Measurements from ENCODE around the gene FAM32A.

DNA sequence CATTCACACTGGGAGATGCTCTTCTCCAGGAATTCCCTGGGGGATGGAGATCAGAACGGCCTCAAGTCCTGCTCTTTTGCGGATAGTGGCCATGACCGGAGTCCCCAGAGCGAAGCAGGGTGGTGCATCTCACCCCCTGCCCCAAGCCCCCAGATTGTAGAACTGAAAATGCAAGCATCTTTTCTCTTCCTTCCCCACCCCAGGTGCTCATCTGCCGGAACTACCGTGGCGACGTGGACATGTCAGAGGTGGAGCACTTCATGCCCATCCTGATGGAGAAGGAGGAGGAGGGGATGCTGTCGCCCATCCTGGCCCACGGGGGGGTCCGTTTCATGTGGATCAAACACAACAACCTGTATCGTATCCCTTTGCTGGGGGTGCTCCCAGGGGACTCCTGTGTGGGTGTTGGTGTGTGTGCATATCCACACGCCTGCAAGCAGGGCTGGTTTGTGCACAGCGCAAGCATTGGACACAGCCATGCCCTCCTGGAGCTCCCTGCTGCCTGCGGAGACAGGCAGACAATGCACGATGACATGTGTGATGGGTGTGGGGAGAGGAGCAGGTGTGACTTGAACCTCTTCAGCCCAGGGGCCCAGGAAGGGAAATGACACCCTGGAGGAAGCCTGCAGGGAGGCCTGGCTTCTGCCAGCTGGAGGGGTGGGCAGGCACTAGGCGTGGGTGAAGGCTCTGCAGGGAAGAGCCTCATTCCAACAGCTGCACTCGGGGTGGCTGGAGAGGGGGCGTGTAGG, 18.2 kb downstream of the FAM32A start:
- TF ChIP-seq, protein P1, sequence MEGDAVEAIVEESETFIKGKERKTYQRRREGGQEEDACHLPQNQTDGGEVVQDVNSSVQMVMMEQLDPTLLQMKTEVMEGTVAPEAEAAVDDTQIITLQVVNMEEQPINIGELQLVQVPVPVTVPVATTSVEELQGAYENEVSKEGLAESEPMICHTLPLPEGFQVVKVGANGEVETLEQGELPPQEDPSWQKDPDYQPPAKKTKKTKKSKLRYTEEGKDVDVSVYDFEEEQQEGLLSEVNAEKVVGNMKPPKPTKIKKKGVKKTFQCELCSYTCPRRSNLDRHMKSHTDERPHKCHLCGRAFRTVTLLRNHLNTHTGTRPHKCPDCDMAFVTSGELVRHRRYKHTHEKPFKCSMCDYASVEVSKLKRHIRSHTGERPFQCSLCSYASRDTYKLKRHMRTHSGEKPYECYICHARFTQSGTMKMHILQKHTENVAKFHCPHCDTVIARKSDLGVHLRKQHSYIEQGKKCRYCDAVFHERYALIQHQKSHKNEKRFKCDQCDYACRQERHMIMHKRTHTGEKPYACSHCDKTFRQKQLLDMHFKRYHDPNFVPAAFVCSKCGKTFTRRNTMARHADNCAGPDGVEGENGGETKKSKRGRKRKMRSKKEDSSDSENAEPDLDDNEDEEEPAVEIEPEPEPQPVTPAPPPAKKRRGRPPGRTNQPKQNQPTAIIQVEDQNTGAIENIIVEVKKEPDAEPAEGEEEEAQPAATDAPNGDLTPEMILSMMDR (IDR thresholded peaks at IDR 0.05), result no peak
- TF ChIP-seq POLR2A (IDR thresholded peaks at IDR 0.05), result no peak

All from body of pancreas (tissue), 4 donors.